ENCODE results near the gene P2RX6.
"Not testable (repeated sequence)": the region's sequence is repeated elsewhere in the genome, so short reads cannot be mapped to it uniquely, and the experiment has no call there.

Gene P2RX6

GRCh38 chr22:21060363-21060762 lies 45.4 kb downstream of the P2RX6 start:
- DNase-seq, result not testable (repeated sequence)

GRCh38 chr22:21061660-21062321 lies 46.8 kb downstream of the P2RX6 start:
- not testable (repeated sequence) for DNase-seq

- DNase-seq, result not testable (repeated sequence)
These were observed 49.5 kb downstream of the P2RX6 start for GRCh38 chr22:21064425-21064824.

- DNase-seq, result no peak
These were observed 50.2 kb downstream of the P2RX6 start for GRCh38 chr22:21064917-21065864.

GRCh38 chr22:21067075-21067900 lies 52.3 kb downstream of the P2RX6 start:
- no peak for DNase-seq

- no peak for DNase-seq
These were observed 53.1 kb downstream of the P2RX6 start for GRCh38 chr22:21067901-21068680.

- DNase-seq, result no peak
These were observed 53.8 kb downstream of the P2RX6 start for GRCh38 chr22:21068681-21069276.

- no peak for DNase-seq
These were observed 54.4 kb downstream of the P2RX6 start for GRCh38 chr22:21069375-21069774.

GRCh38 chr22:21070690-21071615 lies 56.0 kb downstream of the P2RX6 start:
- no peak for DNase-seq

GRCh38 chr22:21071796-21072195 lies 56.8 kb downstream of the P2RX6 start:
- DNase-seq, result not testable (repeated sequence)

- DNase-seq, result no peak
These were observed 58.1 kb downstream of the P2RX6 start for GRCh38 chr22:21073023-21073422.

GRCh38 chr22:21073482-21073881 lies 58.5 kb downstream of the P2RX6 start:
- DNase-seq, result no peak

- DNase-seq, result no peak
These were observed 59.2 kb downstream of the P2RX6 start for GRCh38 chr22:21074102-21074715.

- no peak for DNase-seq
These were observed 60.7 kb downstream of the P2RX6 start for GRCh38 chr22:21075516-21076138.

GRCh38 chr22:21076912-21077625 lies 62.1 kb downstream of the P2RX6 start:
- DNase-seq, result no peak

Measured in NCI-H1092 (cell line).